GM19324 (cell line): ENCODE data around the gene FOXA3.
"Not testable (repeated sequence)": the region's sequence is repeated elsewhere in the genome, so short reads cannot be mapped to it uniquely, and the experiment has no call there.

ENCODE experiments used
- ATAC-seq: cut with Tn5 transposase; IDR thresholded peaks from one replicate; pipeline ENCODE4 v1.9.1; 2021; ENCODE audit warnings: mild to moderate bottlenecking, moderate library complexity; ENCODE audit not compliant: unreplicated experiment, low FRiP score

The FOXA3 gene

GRCh38 chr19:45827459-45828093, 36.5 kb upstream of the FOXA3 start:
- ATAC-seq = no peak

- no peak for ATAC-seq
Observed at GRCh38 chr19:45828523-45828922, 35.6 kb upstream of the FOXA3 start.

- no peak for ATAC-seq
Observed at GRCh38 chr19:45828945-45829344, 35.2 kb upstream of the FOXA3 start.

- ATAC-seq = no peak
Observed at GRCh38 chr19:45834970-45835369, 29.2 kb upstream of the FOXA3 start.

- no peak for ATAC-seq
Observed at GRCh38 chr19:45842198-45842597, 21.9 kb upstream of the FOXA3 start.

- no peak for ATAC-seq
Observed at GRCh38 chr19:45847663-45848062, 16.5 kb upstream of the FOXA3 start.

GRCh38 chr19:45848922-45849321, 15.2 kb upstream of the FOXA3 start:
- no peak for ATAC-seq

- ATAC-seq = no peak
Observed at GRCh38 chr19:45852145-45852750, 11.9 kb upstream of the FOXA3 start.

GRCh38 chr19:45852983-45853382, 11.1 kb upstream of the FOXA3 start:
- ATAC-seq = no peak

- ATAC-seq = no peak
Observed at GRCh38 chr19:45854167-45854778, 9.9 kb upstream of the FOXA3 start.

GRCh38 chr19:45860359-45861259, 3.5 kb upstream of the FOXA3 start:
- no peak for ATAC-seq

GRCh38 chr19:45862271-45862563, 1.9 kb upstream of the FOXA3 start:
- no peak for ATAC-seq

- peak; percentile 91 for ATAC-seq
Observed at GRCh38 chr19:45862564-45863334, 1.4 kb upstream of the FOXA3 start, which contains the start of gene SYMPK. Gene SYMPK (minus strand): TSS chr19:45863147. CDS start chr19:45854495, 8,652 bp downstream.

- ATAC-seq = no peak
Observed at GRCh38 chr19:45863335-45863839, 739 bp upstream of the FOXA3 start.

- ATAC-seq = no peak
Observed at GRCh38 chr19:45864629-45865082, 530 bp downstream of the FOXA3 start.

GRCh38 chr19:45865269-45865948, 1.3 kb downstream of the FOXA3 start:
- ATAC-seq = no peak

GRCh38 chr19:45866400-45867176, 2.5 kb downstream of the FOXA3 start:
- ATAC-seq = no peak

GRCh38 chr19:45867241-45867640, 3.1 kb downstream of the FOXA3 start:
- ATAC-seq = not testable (repeated sequence)

- no peak for ATAC-seq
Observed at GRCh38 chr19:45870798-45871197, 6.7 kb downstream of the FOXA3 start.
